Measurements from ENCODE around the gene CLDN17. TPM values are rescaled to one million over a fixed set of nuclear protein-coding genes. Genes with fewer than 3 reads are reported as not detected.

Gene CLDN17
- polyA plus RNA-seq, 1 of the 3 experiments (the other 2 are of a cell fraction), result not detected

GRCh38 chr21:30194701-30195299 lies 28.2 kb upstream of the CLDN17 start:
- Histone ChIP-seq H3K9me2 (no peaks in the 10 kb centered on the region), H3K27ac (ENCODE audit: low read depth in 2 of 2, low read length in 1 of 2) (no peak overlapping the region), H3K27me3 (ENCODE audit: insufficient read depth) (peaks cover 4% of the 10 kb centered on the region; the same call in 1 of the 2 replicates), H3K9ac (no peak overlapping the region), H3K4me2 (no peak overlapping the region), H3K79me2 (ENCODE audit: insufficient read depth) (no peaks in the 10 kb centered on the region), H4K20me1 (ENCODE audit: insufficient read depth) (no peaks in the 10 kb centered on the region), H3K36me3 (replicated peaks in 1 of 2; ENCODE audit: control insufficient read depth in 1 of 2, insufficient read depth in 2 of 2, low read length in 1 of 2) (no peaks in the 10 kb centered on the region), H3K4me3 (ENCODE audit: low read depth in 2 of 2, low read length in 1 of 2) (peak overlapping the region in 1 of 2 experiments; percentile 16; a peak in 1 of 4 replicates), H3K4me1 (ENCODE audit: control insufficient read depth in 1 of 2, insufficient read depth in 2 of 2, low read depth in 1 of 2, low read length in 1 of 2) (no peaks in the 10 kb centered on the region), H3K9me3 (no peaks in the 10 kb centered on the region), H3F3A (replicated peaks; ENCODE audit: insufficient read depth) (no peaks in the 10 kb centered on the region), H2AFZ (ENCODE audit: low read depth) (no peak overlapping the region)
- POLR2A ChIA-PET, result no interaction called here
- CTCF ChIA-PET, result interaction anchor here (0.7 to 2.9 kb wide), 11 partner anchors 9 to 151 kb away, joined by 3 to 13 read pairs (median 3); no protein-coding TSS in a partner anchor
- peak; percentile 32 for TF ChIP-seq SMC3 (IDR thresholded peaks at IDR 0.05; ENCODE audit: low read depth, low read length)
- TF ChIP-seq USF1 (IDR thresholded peaks at IDR 0.05; ENCODE audit: borderline replicate concordance, low read depth), result no peak
- TF ChIP-seq MAX (IDR thresholded peaks at IDR 0.05; ENCODE audit: low read depth), result no peak
- no peak for TF ChIP-seq RCOR1 (IDR thresholded peaks at IDR 0.05; ENCODE audit: low read length)
- TF ChIP-seq CTCF (IDR thresholded peaks at IDR 0.05), result peak; percentile 76
- peak; percentile 61 for TF ChIP-seq RAD21 (IDR thresholded peaks at IDR 0.05; ENCODE audit: low read length)
- no peak for TF ChIP-seq GABPA (IDR thresholded peaks at IDR 0.05; ENCODE audit: low read depth)
- WGBS (ENCODE audit: low lambda C conversion rate), result 0% methylated on average over 2 of the region's 2 CpGs
- peak; percentile 18 for DNase-seq

GRCh38 chr21:30193201-30193600 lies 26.6 kb upstream of the CLDN17 start:
- Histone ChIP-seq H3K27me3 (ENCODE audit: insufficient read depth) (peaks cover 11% of the 10 kb centered on the region; the same call in 1 of the 2 replicates), H3K4me1 (ENCODE audit: control insufficient read depth in 1 of 2, insufficient read depth in 2 of 2, low read depth in 1 of 2, low read length in 1 of 2) (no peaks in the 10 kb centered on the region), H3K4me2 (no peak overlapping the region), H3K36me3 (replicated peaks in 1 of 2; ENCODE audit: control insufficient read depth in 1 of 2, insufficient read depth in 2 of 2, low read length in 1 of 2) (no peaks in the 10 kb centered on the region), H3K9me2 (no peaks in the 10 kb centered on the region), H3K9me3 (no peaks in the 10 kb centered on the region), H4K20me1 (ENCODE audit: insufficient read depth) (no peaks in the 10 kb centered on the region), H3K4me3 (ENCODE audit: low read depth in 2 of 2, low read length in 1 of 2) (no peak overlapping the region), H3F3A (replicated peaks; ENCODE audit: insufficient read depth) (no peaks in the 10 kb centered on the region), H3K9ac (no peak overlapping the region), H2AFZ (ENCODE audit: low read depth) (no peak overlapping the region), H3K79me2 (ENCODE audit: insufficient read depth) (no peaks in the 10 kb centered on the region), H3K27ac (ENCODE audit: low read depth in 2 of 2, low read length in 1 of 2) (no peak overlapping the region)
- ChIA-PET CTCF (interaction anchor here (1.4 to 2.9 kb wide), 3 partner anchors 12 to 149 kb away, joined by 3 to 13 read pairs (median 3); no protein-coding TSS in a partner anchor), POLR2A (no interaction called here)
- WGBS (ENCODE audit: low lambda C conversion rate), result 3% methylated on average over 2 of the region's 2 CpGs
- DNase-seq, result no peak
- TF ChIP-seq YY1 (IDR thresholded peaks at IDR 0.05; ENCODE audit: low read depth) (no peak), RCOR1 (IDR thresholded peaks at IDR 0.05; ENCODE audit: low read length) (no peak), TCF12 (IDR thresholded peaks at IDR 0.05) (no peak)

Data from SK-N-SH (cell line).